ENCODE data around the gene PYGM. TPM values are rescaled to one million over a fixed set of nuclear protein-coding genes. Genes with fewer than 3 reads are reported as not detected.

PYGM gene
- total and polyA plus RNA-seq, 2 of the 13 experiments (the other 11 are each of a cell fraction or from before 2014, with no cell fraction given) = 0.11 to 0.12 TPM

- Histone ChIP-seq H3K4me3 (replicated peaks in 1 of 3; ENCODE audit: insufficient read depth in 1 of 3, low read depth in 2 of 3, low read length in 3 of 3) (peak overlapping the region in 1 of 3 experiments; percentile 4; a peak in 2 of 6 replicates), H3K9ac (ENCODE audit: insufficient read depth, low read depth, low read length) (no peak overlapping the region), H4K20me1 (ENCODE audit: insufficient read depth, low read length) (peaks cover 14% of the 10 kb centered on the region), H2AFZ (ENCODE audit: low read length) (no peak overlapping the region), H3K9me3 (ENCODE audit: low read length) (no peaks in the 10 kb centered on the region), H3K4me2 (ENCODE audit: low read depth, low read length) (peak overlapping the region; percentile 59; the same call in 1 of the 2 replicates), H3K36me3 (replicated peaks in 1 of 2; ENCODE audit: control insufficient read depth in 1 of 2, insufficient read depth in 2 of 2, low read length in 2 of 2) (peaks cover 0 to 8% of the 10 kb centered on the region in 2 experiments; a peak in 1 of 5 replicates), H3K79me2 (ENCODE audit: insufficient read depth, low read length) (no peaks in the 10 kb centered on the region), H3K27me3 (ENCODE audit: control insufficient read depth in 1 of 2, insufficient read depth in 2 of 2, low read length in 2 of 2) (peaks cover 3 to 15% of the 10 kb centered on the region in 2 experiments; a peak in 3 of 5 replicates), H3K27ac (ENCODE audit: extremely low read length, insufficient read depth, low read length) (no peak overlapping the region), H3K4me1 (ENCODE audit: insufficient read depth, low read length) (peaks cover 35% of the 10 kb centered on the region)
- CTCF ChIA-PET (ENCODE audit: low intra/inter-chr PET ratio, low total read pairs) = no interaction called here
- intact Hi-C loops (cut with micrococcal nuclease; ENCODE audit: unreplicated experiment) (no loop called here), in situ Hi-C loops (cut with HindIII; ENCODE audit: extremely low pct_ligation_motif_present, low pct_unique_long_range_greater_than_20kb) (no loop called here)
- WGBS (ENCODE audit: low lambda C conversion rate) = 67% methylated on average over 7 of the region's 15 CpGs
- TF ChIP-seq ZNF629 (CRISPR knock-in tag; conservative IDR thresholded peaks at IDR 0.05) (peak; percentile 71), XRCC5 (optimal IDR thresholded peaks at IDR 0.05; ENCODE audit: low read length) (no peak), RBM39 (IDR thresholded peaks at IDR 0.05; ENCODE audit: low read depth, low read length, poor library complexity, severe bottlenecking) (no peak)
- peak; percentile 1; the same call in 1 of the 3 replicates for ATAC-seq
- no peak for DNase-seq (ENCODE audit: low spot score)
- BruUV-seq (replicated peaks) = no TSS peak
- FAIRE-seq = no peak
- POLR2A ChIA-PET = interaction anchor here (1.3 to 3.3 kb wide), 2 partner anchors 11 to 21 kb away, joined by 3 to 24 read pairs; partner anchors contain the start of gene SF1
Measured at GRCh38 chr11:64758330-64759079, 1.3 kb downstream of the PYGM start.

GRCh38 chr11:64757549-64758329 lies 2.0 kb downstream of the PYGM start:
- no peak overlapping the region for H3K9ac ChIP-seq (ENCODE audit: insufficient read depth, low read depth, low read length)
- peaks cover 39% of the 10 kb centered on the region for H3K4me1 ChIP-seq (ENCODE audit: insufficient read depth, low read length)
- H3K9me3 ChIP-seq (ENCODE audit: low read length) = no peaks in the 10 kb centered on the region
- 65% methylated on average over 12 of the region's 19 CpGs for WGBS (ENCODE audit: low lambda C conversion rate)
- in situ Hi-C loops (cut with HindIII; ENCODE audit: extremely low pct_ligation_motif_present, low pct_unique_long_range_greater_than_20kb) = no loop called here
- 0 out of 5 replicates have a peak, but pooled peaks cover 0 to under 1% of the 10 kb centered on the region in 2 experiments for H3K36me3 ChIP-seq (replicated peaks in 1 of 2; ENCODE audit: control insufficient read depth in 1 of 2, insufficient read depth in 2 of 2, low read length in 2 of 2)
- no TSS peak for BruUV-seq (replicated peaks)
- H3K27me3 ChIP-seq (ENCODE audit: control insufficient read depth in 1 of 2, insufficient read depth in 2 of 2, low read length in 2 of 2) = peaks cover 3 to 15% of the 10 kb centered on the region in 2 experiments; a peak in 3 of 5 replicates
- ChIA-PET CTCF (ENCODE audit: low intra/inter-chr PET ratio, low total read pairs) (no interaction called here), POLR2A (interaction anchor here (0.6 to 1.3 kb wide), 2 partner anchors 10 to 55 kb away, joined by 3 read pairs; no protein-coding TSS in a partner anchor)
- no peak overlapping the region for H3K4me3 ChIP-seq (replicated peaks in 1 of 3; ENCODE audit: insufficient read depth in 1 of 3, low read depth in 2 of 3, low read length in 3 of 3)
- FAIRE-seq (no peak), ATAC-seq (no peak), DNase-seq (ENCODE audit: low spot score) (no peak)
- intact Hi-C loops (cut with micrococcal nuclease; ENCODE audit: unreplicated experiment) = no loop called here
- H3K4me2 ChIP-seq (ENCODE audit: low read depth, low read length) = no peak overlapping the region
- H3K27ac ChIP-seq (ENCODE audit: extremely low read length, insufficient read depth, low read length) = no peak overlapping the region
- H4K20me1 ChIP-seq (ENCODE audit: insufficient read depth, low read length) = peaks cover 7% of the 10 kb centered on the region; the same call in 1 of the 2 replicates
- no peak overlapping the region for H2AFZ ChIP-seq (ENCODE audit: low read length)
- no peaks in the 10 kb centered on the region for H3K79me2 ChIP-seq (ENCODE audit: insufficient read depth, low read length)
- no peak for TF ChIP-seq ZNF660 (CRISPR knock-in tag; IDR thresholded peaks at IDR 0.05; ENCODE audit: borderline replicate concordance, low read depth)
- TF ChIP-seq TFDP2 (CRISPR knock-in tag; IDR thresholded peaks at IDR 0.05) = no peak
- no peak for TF ChIP-seq GZF1 (CRISPR knock-in tag; IDR thresholded peaks at IDR 0.05)
- no peak for TF ChIP-seq ZFP62 (CRISPR knock-in tag; IDR thresholded peaks at IDR 0.05)
- TF ChIP-seq ZMYM3 (CRISPR knock-in tag; IDR thresholded peaks at IDR 0.05) = peak; percentile 50; the same call in 1 of the 2 replicates
- TF ChIP-seq SP2 (CRISPR knock-in tag; IDR thresholded peaks at IDR 0.05) = no peak
- TF ChIP-seq ZNF652 (CRISPR knock-in tag; IDR thresholded peaks at IDR 0.05; ENCODE audit: borderline replicate concordance, low read depth) = no peak
- no peak for TF ChIP-seq SOX13 (IDR thresholded peaks at IDR 0.05)
- no peak for TF ChIP-seq SOX13 (CRISPR knock-in tag; conservative IDR thresholded peaks at IDR 0.05 in 1 of 2, IDR thresholded peaks at IDR 0.05 in 1 of 2)
- no peak for TF ChIP-seq STAG1 (CRISPR knock-in tag; IDR thresholded peaks at IDR 0.05)
- TF ChIP-seq ZNF543 (CRISPR knock-in tag; IDR thresholded peaks at IDR 0.05) = no peak
- TF ChIP-seq BHLHE40 (IDR thresholded peaks at IDR 0.05; ENCODE audit: low read length) = no peak
- no peak for TF ChIP-seq ZNF629 (CRISPR knock-in tag; conservative IDR thresholded peaks at IDR 0.05)
- no peak for TF ChIP-seq RFXANK (CRISPR knock-in tag; IDR thresholded peaks at IDR 0.05)
- peak; percentile 97 for TF ChIP-seq ZNF768 (CRISPR knock-in tag; IDR thresholded peaks at IDR 0.05)

Measured in HepG2 (cell line).